Testis (tissue), 3 donors: ENCODE measurements around the gene SF3B2. TPM values are rescaled to one million over a fixed set of nuclear protein-coding genes. Genes with fewer than 3 reads are reported as not detected.
"Not testable (repeated sequence)": the region's sequence is repeated elsewhere in the genome, so short reads cannot be mapped to it uniquely, and the experiment has no call there.

Experiments
- DNase-seq: peaks from one replicate; pipeline ENCODE4 v3.0.0-alpha.2; 2019
- H3K27ac ChIP-seq, 2 donors: fragments of 200-600 bp; sonication (generic); one replicate each; pipeline ENCODE4 v1.5.1; 2019
- H3K27me3 ChIP-seq: fragments of 200-600 bp; sonication (generic); one replicate; pipeline ENCODE4 v1.5.1; 2019
- H3K36me3 ChIP-seq: fragments of 200-600 bp; sonication (generic); one replicate; pipeline ENCODE4 v1.5.1; 2017; ENCODE audit warnings: low read depth; ENCODE audit errors: missing control alignments
- H3K4me1 ChIP-seq: fragments of 200-600 bp; sonication (generic); one replicate; pipeline ENCODE4 v1.5.1; 2019
- H3K4me3 ChIP-seq, 2 donors: fragments of 200-600 bp; sonication (generic); one replicate each; pipeline ENCODE4 v1.5.1; 2017 to 2019
- H3K9me3 ChIP-seq: fragments of 200-600 bp; sonication (generic); one replicate; pipeline ENCODE4 v1.5.1; 2017
- POLR2A ChIP-seq: fragments of 450-650 bp; IDR thresholded peaks from one replicate; pipeline ENCODE4 v1.6.1; 2017; ENCODE audit warnings: antibody characterized with exemption, mild to moderate bottlenecking, moderate library complexity
- WGBS, 2 donors: methylation state at CpG; one replicate each; pipeline ENCODE4 v1.1.5; 2018; 5-methylcytosine and 5-hydroxymethylcytosine counted together
- intact Hi-C: fragments of 100-400 bp; cut with DNase I; formaldehyde crosslinking; loops from one replicate; pipeline ENCODE4 v1.15.1; 2023; ENCODE audit warnings: low total_unique reads
- polyA plus RNA-seq: library from polyadenylated mRNA; stranded (reverse); fragments of 350-450 nt; fragmentation: Illumina TruSeq; extraction: RNeasy Lipid Tissue Mini Kit (QIAGEN cat#74804); gene quantifications from one replicate; pipeline ENCODE4 v1.2.3, GENCODE V29; 2014; ENCODE audit warnings: low read depth, low replicate concordance; ENCODE audit not compliant: insufficient read depth
- total RNA-seq, 2 donors: library from RNA; depleted of rRNA; stranded (reverse); fragments of >200 nt; gene quantifications; one replicate each; pipeline ENCODE4 v1.2.3, GENCODE V29; 2016
- TF ChIP-seq, protein P1 (sequence below), 3 experiments: fragments of 450-650 bp in 2 of 3; fragments of 200-600 bp in 1 of 3; sonication (generic) in 1 of 3; IDR thresholded peaks; one replicate each; pipeline ENCODE4 v1.5.1; 2016 to 2019; ENCODE audit warnings: antibody characterized with exemption in 3 of 3, mild to moderate bottlenecking in 2 of 3, moderate library complexity in 1 of 3

SF3B2 gene
- total and polyA plus RNA-seq, 3 donors from 2014 or later = 307 to 341 (median 315) TPM

DNA sequence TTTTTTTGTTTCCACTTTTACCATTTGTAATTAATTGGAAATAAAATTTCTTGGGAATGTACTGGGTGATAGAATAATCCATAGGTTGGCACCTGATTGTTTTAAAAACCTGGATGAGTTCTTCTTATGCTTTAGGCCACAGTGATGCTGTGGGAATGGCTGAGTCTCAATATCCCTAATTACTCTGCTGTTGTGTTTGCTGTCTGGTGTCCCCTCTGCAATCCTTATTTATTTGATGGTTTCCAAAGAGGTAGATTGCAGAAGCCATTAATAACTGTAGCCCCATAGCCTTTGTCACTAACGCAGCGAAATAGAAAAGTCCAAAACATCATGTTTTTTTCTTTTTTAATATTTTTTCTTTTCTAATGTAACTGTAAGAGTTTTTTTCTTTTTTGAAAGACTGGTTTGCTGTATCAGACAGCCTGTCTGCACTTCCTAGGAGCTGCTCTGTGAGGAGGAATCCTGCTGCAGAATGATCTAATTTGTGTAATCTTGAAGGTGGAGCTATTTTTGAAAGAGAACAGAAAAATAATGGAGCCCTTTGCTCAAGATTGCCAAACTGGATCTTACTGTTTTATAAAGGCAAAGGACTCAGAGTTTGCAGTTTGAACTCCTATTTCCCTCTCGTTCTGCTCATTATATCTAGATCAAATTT lies 32.8 kb downstream of the SF3B2 start:
- DNase-seq = no peak
- H3K27me3 ChIP-seq = no peaks in the 10 kb centered on the region
- no peak overlapping the region for H3K27ac ChIP-seq
- TF ChIP-seq, protein P1, sequence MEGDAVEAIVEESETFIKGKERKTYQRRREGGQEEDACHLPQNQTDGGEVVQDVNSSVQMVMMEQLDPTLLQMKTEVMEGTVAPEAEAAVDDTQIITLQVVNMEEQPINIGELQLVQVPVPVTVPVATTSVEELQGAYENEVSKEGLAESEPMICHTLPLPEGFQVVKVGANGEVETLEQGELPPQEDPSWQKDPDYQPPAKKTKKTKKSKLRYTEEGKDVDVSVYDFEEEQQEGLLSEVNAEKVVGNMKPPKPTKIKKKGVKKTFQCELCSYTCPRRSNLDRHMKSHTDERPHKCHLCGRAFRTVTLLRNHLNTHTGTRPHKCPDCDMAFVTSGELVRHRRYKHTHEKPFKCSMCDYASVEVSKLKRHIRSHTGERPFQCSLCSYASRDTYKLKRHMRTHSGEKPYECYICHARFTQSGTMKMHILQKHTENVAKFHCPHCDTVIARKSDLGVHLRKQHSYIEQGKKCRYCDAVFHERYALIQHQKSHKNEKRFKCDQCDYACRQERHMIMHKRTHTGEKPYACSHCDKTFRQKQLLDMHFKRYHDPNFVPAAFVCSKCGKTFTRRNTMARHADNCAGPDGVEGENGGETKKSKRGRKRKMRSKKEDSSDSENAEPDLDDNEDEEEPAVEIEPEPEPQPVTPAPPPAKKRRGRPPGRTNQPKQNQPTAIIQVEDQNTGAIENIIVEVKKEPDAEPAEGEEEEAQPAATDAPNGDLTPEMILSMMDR (IDR thresholded peaks at IDR 0.05) = no peak
- TF ChIP-seq POLR2A = no peak
- no peaks in the 10 kb centered on the region for H3K36me3 ChIP-seq
- H3K4me1 ChIP-seq = peaks cover 23% of the 10 kb centered on the region
- no peak overlapping the region for H3K4me3 ChIP-seq
- no peaks in the 10 kb centered on the region for H3K9me3 ChIP-seq
- intact Hi-C loops = no loop called here
- WGBS, 2 donors = 58 to 73% methylated on average over 3 of the region's 3 CpGs

DNA sequence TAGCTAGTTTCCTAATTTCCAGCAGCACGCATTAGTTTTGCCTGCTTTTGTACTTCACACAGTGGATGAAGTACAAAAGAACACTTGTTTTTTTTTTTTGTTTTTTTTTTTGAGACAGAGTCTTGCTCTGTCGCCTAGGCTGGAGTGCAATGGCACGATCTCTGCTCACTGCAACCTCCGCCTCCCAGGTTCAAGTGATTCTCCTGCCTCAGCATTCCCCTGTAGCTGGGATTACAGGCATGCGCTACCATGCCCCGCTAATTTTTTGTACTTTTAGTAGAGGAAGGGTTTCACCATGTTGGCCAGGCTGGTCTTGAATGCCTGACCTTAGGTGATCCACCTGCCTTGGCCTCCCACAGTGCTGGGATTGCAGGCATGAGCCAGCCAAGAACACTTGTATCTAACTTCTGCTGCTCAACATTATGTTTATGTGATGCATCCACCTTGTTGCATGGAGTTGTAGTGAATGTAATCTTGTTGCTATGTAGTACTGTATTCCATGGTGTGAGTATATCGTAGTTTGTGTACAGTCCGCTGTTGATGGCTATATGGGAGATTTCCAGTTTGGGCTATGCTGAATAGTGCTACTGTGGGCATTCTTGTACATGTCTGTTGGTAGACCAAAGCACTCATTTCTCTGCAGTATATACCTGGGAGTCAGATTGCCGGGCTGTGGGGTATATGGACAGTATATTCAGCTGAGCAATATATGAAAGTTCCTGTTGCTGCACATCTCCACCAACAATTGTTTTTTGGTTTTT lies 35.2 kb downstream of the SF3B2 start:
- DNase-seq = no peak
- no peaks in the 10 kb centered on the region for H3K27me3 ChIP-seq
- H3K4me3 ChIP-seq = no peak overlapping the region
- H3K4me1 ChIP-seq = peaks cover 19% of the 10 kb centered on the region
- intact Hi-C loops = no loop called here
- no peak overlapping the region for H3K27ac ChIP-seq
- H3K9me3 ChIP-seq = no peaks in the 10 kb centered on the region
- no peaks in the 10 kb centered on the region for H3K36me3 ChIP-seq
- no peak for TF ChIP-seq POLR2A
- TF ChIP-seq, protein P1 (IDR thresholded peaks at IDR 0.05) = no peak
- 82 to 84% methylated on average over 9 of the region's 9 CpGs for WGBS, 2 donors

DNA sequence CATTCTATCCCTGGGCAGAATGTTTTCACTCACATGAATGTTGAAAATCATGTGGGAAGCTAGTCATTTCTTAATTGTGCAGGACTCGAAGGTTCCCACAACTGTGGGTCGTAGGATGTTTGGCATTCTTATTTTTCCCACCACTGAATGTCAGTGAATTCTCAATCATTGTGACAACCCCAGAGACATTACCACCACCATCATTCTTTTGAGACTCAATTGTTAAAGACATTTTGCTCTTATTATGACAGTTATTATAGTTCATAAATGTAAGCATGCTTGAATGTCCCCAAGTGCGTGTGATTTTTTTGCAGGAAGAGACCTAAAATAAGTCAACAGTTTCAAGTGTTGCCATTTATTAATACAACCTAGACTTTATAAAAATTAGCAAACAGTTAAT lies 36.9 kb downstream of the SF3B2 start:
- Histone ChIP-seq H3K27me3 (no peaks in the 10 kb centered on the region), H3K4me3 (no peak overlapping the region), H3K36me3 (no peaks in the 10 kb centered on the region), H3K27ac (no peak overlapping the region), H3K4me1 (peaks cover 1% of the 10 kb centered on the region), H3K9me3 (no peaks in the 10 kb centered on the region)
- WGBS, 2 donors = 93 to 94% methylated on average over 3 of the region's 3 CpGs
- intact Hi-C loops = no loop called here
- TF ChIP-seq POLR2A = no peak
- TF ChIP-seq, protein P1 (IDR thresholded peaks at IDR 0.05) = no peak
- DNase-seq = no peak

DNA sequence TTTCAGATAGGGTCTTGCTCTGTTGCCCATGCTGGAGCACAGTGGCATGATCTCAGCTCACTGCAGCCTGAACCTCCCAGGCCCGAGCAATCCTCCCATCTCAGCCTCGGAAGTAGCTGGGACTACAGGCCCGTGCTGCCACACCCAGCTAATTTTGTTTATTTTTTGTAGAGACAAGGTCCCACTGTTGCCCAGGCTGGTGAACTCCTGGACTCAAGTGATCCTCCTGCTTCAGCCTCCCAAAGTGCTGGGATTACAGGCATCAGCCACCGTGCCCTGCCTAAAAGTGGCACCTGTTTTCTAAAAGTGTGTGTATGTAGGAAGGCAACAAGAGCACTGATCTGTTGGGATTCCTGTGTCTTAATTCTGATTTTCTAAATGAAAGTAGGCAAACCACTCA lies 38.1 kb downstream of the SF3B2 start:
- TF ChIP-seq, protein P1 (IDR thresholded peaks at IDR 0.05) = no peak
- TF ChIP-seq POLR2A = no peak
- no peaks in the 10 kb centered on the region for H3K36me3 ChIP-seq
- H3K9me3 ChIP-seq = no peaks in the 10 kb centered on the region
- no peaks in the 10 kb centered on the region for H3K27me3 ChIP-seq
- no peak for DNase-seq
- intact Hi-C loops = no loop called here
- no peak overlapping the region for H3K4me3 ChIP-seq
- no peak overlapping the region for H3K27ac ChIP-seq
- 94 to 95% methylated on average over 4 of the region's 4 CpGs for WGBS, 2 donors
- H3K4me1 ChIP-seq = no peaks in the 10 kb centered on the region

DNA sequence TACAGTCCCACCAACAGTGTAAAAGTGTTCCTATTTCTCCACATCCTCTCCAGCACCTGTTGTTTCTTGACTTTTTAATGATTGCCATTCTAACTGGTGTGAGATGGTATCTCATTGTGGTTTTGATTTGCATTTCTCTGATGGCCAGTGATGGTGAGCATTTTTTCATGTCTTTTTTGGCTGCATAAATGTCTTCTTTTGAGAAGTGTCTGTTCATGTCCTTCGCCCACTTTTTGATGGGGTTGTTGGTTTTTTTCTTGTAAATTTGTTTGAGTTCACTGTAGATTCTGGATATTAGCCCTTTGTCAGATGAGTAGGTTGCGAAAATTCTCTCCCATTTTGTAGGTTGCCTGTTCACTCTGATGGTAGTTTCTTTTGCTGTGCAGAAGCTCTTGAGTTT lies 40.0 kb downstream of the SF3B2 start:
- H3K4me3 ChIP-seq, H3K27ac ChIP-seq, DNase-seq, intact Hi-C loops, H3K27me3 ChIP-seq, H3K9me3 ChIP-seq, H3K4me1 ChIP-seq, H3K36me3 ChIP-seq: not testable (repeated sequence)
- WGBS, 2 donors = 100% methylated on average over 2 of the region's 2 CpGs

DNA sequence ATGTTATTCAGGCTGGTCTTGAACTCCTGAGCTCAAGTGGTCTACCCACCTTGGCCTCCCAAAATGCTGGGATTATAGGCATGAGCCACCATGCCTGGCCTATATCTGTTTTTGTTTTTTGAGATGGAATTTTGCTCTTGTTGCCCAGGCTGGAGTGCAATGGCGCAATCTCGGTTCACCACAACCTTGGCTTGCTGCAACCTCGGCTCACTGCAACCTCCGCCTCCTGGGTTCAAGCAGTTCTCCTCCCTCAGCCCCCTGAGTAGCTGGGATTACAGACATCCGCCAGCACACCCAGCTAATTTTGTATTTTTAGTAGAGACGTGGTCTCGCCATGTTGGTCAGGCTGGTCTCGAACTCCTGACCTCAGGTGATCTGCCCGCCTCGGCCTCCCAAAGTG lies 47.6 kb downstream of the SF3B2 start:
- H3K27ac ChIP-seq, H3K4me3 ChIP-seq, intact Hi-C loops, DNase-seq, H3K27me3 ChIP-seq, H3K36me3 ChIP-seq, H3K9me3 ChIP-seq: not testable (repeated sequence)
- WGBS, 2 donors = 93 to 95% methylated on average over 10 of the region's 10 CpGs
- H3K4me1 ChIP-seq = peaks cover 11% of the 10 kb centered on the region
